Activated CD8-positive, alpha-beta memory T cell treated with anti-CD3 and anti-CD28 coated beads, Interleukin-2, amount 10 ng/mL, durations not matched to agents 7 days and 5 days (primary cell): ENCODE data around the gene PRAMEF12. TPM values are rescaled to one million over a fixed set of nuclear protein-coding genes. Genes with fewer than 3 reads are reported as not detected.

Source experiments
- ATAC-seq: fragments of 150-1000 bp; cut with Tn5 transposase; one replicate; pipeline ENCODE4 v1.10.0; 2021; ENCODE audit warnings: moderate library complexity
- CTCF ChIA-PET: fragments of 350-600 bp; sonication (Branson Sonifier 250); formaldehyde crosslinking; loops from one replicate; lab custom pipeline; 2021; ENCODE audit warnings: antibody characterized with exemption; lab: Charles Lee
- DNase-seq: peaks from one replicate; pipeline ENCODE4 v3.0.0-alpha.2; 2020
- H3K27ac Mint-ChIP-seq: one replicate; pipeline ENCODE4 v1.8.0; 2021; ENCODE audit warnings: mild to moderate bottlenecking, mixed read lengths
- H3K27me3 Mint-ChIP-seq: one replicate; pipeline ENCODE4 v1.8.0; 2021; ENCODE audit warnings: mixed read lengths
- H3K36me3 Mint-ChIP-seq: one replicate; pipeline ENCODE4 v1.8.0; 2021; ENCODE audit warnings: mild to moderate bottlenecking, mixed read lengths
- H3K4me1 Mint-ChIP-seq: one replicate; pipeline ENCODE4 v1.8.0; 2021; ENCODE audit warnings: mixed read lengths
- H3K4me3 Mint-ChIP-seq: one replicate; pipeline ENCODE4 v1.8.0; 2021; ENCODE audit warnings: mild to moderate bottlenecking, moderate library complexity, mixed read lengths
- H3K9me3 Mint-ChIP-seq: one replicate; pipeline ENCODE4 v1.8.0; 2022; ENCODE audit warnings: low read depth, mixed read lengths
- total RNA-seq, 2 experiments: library from RNA; stranded (reverse); gene quantifications; one replicate each; pipeline ENCODE4 v1.2.3, GENCODE V29; 2021

Gene PRAMEF12
- total RNA-seq, 2 experiments from 2014 or later, result not detected

GRCh38 chr1:12757836-12758235 lies 15.7 kb upstream of the PRAMEF12 start:
- no peak overlapping the region for H3K4me3 Mint-ChIP-seq

GRCh38 chr1:12760256-12760795 lies 13.2 kb upstream of the PRAMEF12 start:
- Mint-ChIP-seq H3K4me1 (no peaks in the 10 kb centered on the region), H3K4me3 (no peak overlapping the region), H3K27me3 (peaks cover 7% of the 10 kb centered on the region), H3K36me3 (no peaks in the 10 kb centered on the region), H3K9me3 (no peaks in the 10 kb centered on the region), H3K27ac (no peak overlapping the region)
- DNase-seq (no peak), ATAC-seq (no peak)
- CTCF ChIA-PET, result no interaction called here

More at GRCh38 chr1:12757836-12758235, 15.7 kb upstream of the PRAMEF12 start:
- ATAC-seq (no peak), DNase-seq (no peak)
- CTCF ChIA-PET, result no interaction called here
- no peaks in the 10 kb centered on the region for H3K4me1 Mint-ChIP-seq
- peaks cover 14% of the 10 kb centered on the region for H3K27me3 Mint-ChIP-seq
- no peaks in the 10 kb centered on the region for H3K36me3 Mint-ChIP-seq
- H3K27ac Mint-ChIP-seq, result no peak overlapping the region
- no peaks in the 10 kb centered on the region for H3K9me3 Mint-ChIP-seq

GRCh38 chr1:12761781-12762180 lies 11.8 kb upstream of the PRAMEF12 start:
- CTCF ChIA-PET, result no interaction called here
- DNase-seq, result no peak

GRCh38 chr1:12762766-12763165 lies 10.8 kb upstream of the PRAMEF12 start:
- Mint-ChIP-seq H3K27ac (no peak overlapping the region), H3K9me3 (no peaks in the 10 kb centered on the region), H3K36me3 (no peaks in the 10 kb centered on the region), H3K27me3 (peaks cover 17% of the 10 kb centered on the region), H3K4me3 (no peak overlapping the region), H3K4me1 (no peaks in the 10 kb centered on the region)
- no peak for ATAC-seq
- CTCF ChIA-PET, result no interaction called here
- DNase-seq, result no peak

More at GRCh38 chr1:12761781-12762180, 11.8 kb upstream of the PRAMEF12 start:
- no peak for ATAC-seq
- no peaks in the 10 kb centered on the region for H3K9me3 Mint-ChIP-seq
- no peak overlapping the region for H3K4me3 Mint-ChIP-seq
- no peak overlapping the region for H3K27ac Mint-ChIP-seq
- no peaks in the 10 kb centered on the region for H3K4me1 Mint-ChIP-seq
- H3K36me3 Mint-ChIP-seq, result no peaks in the 10 kb centered on the region
- H3K27me3 Mint-ChIP-seq, result peaks cover 11% of the 10 kb centered on the region

DNA sequence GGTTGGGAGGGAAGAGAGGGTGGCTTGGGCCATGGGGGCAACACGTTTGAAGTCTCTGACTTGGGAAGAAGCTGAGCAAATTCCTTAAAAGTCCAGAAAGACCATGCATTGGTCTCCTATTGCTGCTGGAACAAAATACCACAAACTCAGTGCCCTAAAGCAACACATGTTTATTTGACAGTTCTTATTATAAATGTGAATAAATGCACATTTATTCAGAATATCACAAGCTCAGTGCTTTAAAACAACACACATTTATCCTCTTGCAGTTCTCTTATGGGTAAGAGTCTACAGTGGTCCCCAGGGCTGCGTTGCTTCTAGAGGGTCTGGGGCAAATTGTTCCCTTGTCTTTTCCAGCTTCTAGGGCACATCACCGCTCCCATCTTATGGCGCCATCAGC lies 10.1 kb upstream of the PRAMEF12 start:
- ATAC-seq, result no peak
- Mint-ChIP-seq H3K27me3 (peaks cover 21% of the 10 kb centered on the region), H3K27ac (no peak overlapping the region), H3K36me3 (no peaks in the 10 kb centered on the region), H3K9me3 (no peaks in the 10 kb centered on the region), H3K4me3 (no peak overlapping the region), H3K4me1 (no peaks in the 10 kb centered on the region)
- no peak for DNase-seq
- CTCF ChIA-PET, result no interaction called here

DNA sequence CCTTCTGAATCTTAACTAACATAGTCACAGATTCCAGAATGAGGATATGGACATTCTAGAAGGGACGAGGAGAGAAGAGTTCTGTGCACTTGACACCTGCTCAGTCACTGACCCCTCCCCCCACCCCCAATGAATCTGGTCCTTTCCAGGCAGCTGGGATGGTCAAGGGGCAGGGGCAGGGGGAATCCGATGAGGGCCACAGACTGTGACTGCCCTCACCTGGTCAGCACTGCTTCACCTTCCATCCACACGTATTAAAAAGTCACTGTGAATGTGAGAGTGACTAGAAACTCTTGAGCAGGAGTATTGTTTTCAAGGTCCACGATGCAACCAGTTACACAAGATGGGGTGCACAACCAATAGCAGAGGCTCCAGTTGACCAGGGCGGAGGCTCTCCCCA lies 9.5 kb upstream of the PRAMEF12 start:
- Mint-ChIP-seq H3K27me3 (peaks cover 21% of the 10 kb centered on the region), H3K36me3 (no peaks in the 10 kb centered on the region), H3K27ac (no peak overlapping the region), H3K4me3 (no peak overlapping the region), H3K4me1 (no peaks in the 10 kb centered on the region), H3K9me3 (no peaks in the 10 kb centered on the region)
- ATAC-seq (no peak), DNase-seq (no peak)
- CTCF ChIA-PET, result interaction anchor here (0.9 kb wide), 1 partner anchor 20 kb away, joined by 3 read pairs; no protein-coding TSS in a partner anchor

- CTCF ChIA-PET, result no interaction called here
- H3K4me1 Mint-ChIP-seq, result no peaks in the 10 kb centered on the region
- H3K4me3 Mint-ChIP-seq, result no peak overlapping the region
- H3K27ac Mint-ChIP-seq, result no peak overlapping the region
- no peaks in the 10 kb centered on the region for H3K9me3 Mint-ChIP-seq
- no peaks in the 10 kb centered on the region for H3K36me3 Mint-ChIP-seq
- peaks cover 27% of the 10 kb centered on the region for H3K27me3 Mint-ChIP-seq
- DNase-seq (no peak), ATAC-seq (no peak)
Observed at GRCh38 chr1:12769031-12769430, 4.5 kb upstream of the PRAMEF12 start.

DNA sequence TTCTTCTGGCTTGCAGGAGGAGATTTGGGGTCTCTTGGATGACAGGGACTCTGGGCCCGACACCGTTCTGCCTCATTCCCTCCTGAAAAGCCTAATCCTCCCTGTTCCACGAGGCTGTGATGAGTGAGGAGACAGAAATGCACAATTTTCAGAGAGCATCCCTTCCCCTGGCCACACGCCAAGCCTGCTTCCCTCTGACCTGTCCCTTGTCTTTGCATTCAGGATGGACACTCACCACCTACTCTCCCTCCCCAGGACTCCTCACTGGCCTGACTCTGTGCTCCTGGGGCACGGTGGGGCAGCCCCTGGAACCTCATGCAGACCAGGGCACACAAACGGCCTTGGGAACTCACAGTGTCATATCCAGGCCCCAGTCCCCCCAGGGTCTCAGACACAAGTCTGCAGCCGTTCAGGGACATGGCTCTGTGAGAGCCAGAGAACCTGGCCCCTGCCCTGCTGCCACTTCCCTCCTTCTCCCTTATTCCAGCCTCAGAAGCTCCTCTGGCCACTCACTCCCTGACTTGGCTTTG lies 3.5 kb upstream of the PRAMEF12 start:
- Mint-ChIP-seq H3K27ac (no peak overlapping the region), H3K9me3 (no peaks in the 10 kb centered on the region), H3K4me1 (no peaks in the 10 kb centered on the region), H3K27me3 (peaks cover 27% of the 10 kb centered on the region), H3K36me3 (no peaks in the 10 kb centered on the region), H3K4me3 (no peak overlapping the region)
- DNase-seq, result no peak
- CTCF ChIA-PET, result no interaction called here
- no peak for ATAC-seq

DNA sequence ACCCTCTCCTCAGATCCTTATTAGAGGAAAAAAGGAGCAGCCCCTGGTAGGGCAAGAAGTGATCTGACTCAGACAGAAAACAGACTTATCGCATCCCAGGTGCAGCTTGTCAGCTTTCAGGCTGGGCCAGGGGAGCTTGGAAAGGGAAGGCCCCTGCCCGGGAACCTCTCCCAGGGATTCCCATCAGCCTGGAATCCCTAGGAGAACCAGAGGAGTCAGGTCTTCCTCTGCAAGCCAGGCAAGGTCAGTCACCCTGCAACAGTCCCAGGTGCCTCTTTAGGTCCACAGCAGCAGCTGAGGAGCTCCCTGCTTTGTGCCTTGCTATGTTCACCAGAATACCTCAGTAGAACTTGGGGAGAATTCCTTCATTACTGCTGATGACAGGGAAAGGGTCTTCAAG lies 2.9 kb upstream of the PRAMEF12 start:
- peaks cover 27% of the 10 kb centered on the region for H3K27me3 Mint-ChIP-seq
- no peak overlapping the region for H3K4me3 Mint-ChIP-seq
- H3K27ac Mint-ChIP-seq, result no peak overlapping the region
- ATAC-seq (no peak), DNase-seq (no peak)
- H3K9me3 Mint-ChIP-seq, result no peaks in the 10 kb centered on the region
- CTCF ChIA-PET, result no interaction called here
- H3K36me3 Mint-ChIP-seq, result no peaks in the 10 kb centered on the region
- no peaks in the 10 kb centered on the region for H3K4me1 Mint-ChIP-seq

DNA sequence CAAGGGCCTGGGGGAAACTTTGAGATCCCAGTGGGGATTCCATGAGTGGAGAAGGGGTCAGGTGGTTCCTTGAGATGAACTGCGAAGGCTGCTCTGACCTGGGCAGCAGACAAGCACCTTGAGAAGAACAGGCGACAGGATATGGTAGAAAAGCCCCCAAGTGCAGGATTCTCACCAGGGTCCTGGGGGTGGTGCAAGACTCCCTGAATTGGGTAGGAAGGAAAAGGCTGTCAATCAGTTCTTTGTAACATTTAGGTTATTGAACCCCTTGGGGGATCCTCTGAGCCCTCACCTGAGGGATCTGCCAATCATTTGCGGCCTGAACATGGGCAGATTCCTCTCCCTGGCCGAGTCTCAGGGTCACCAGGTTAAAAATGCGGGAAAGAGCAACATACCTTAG lies 2.4 kb upstream of the PRAMEF12 start:
- no peak for DNase-seq
- CTCF ChIA-PET, result no interaction called here
- no peak overlapping the region for H3K27ac Mint-ChIP-seq
- no peaks in the 10 kb centered on the region for H3K4me1 Mint-ChIP-seq
- H3K36me3 Mint-ChIP-seq, result no peaks in the 10 kb centered on the region
- H3K9me3 Mint-ChIP-seq, result no peaks in the 10 kb centered on the region
- no peak for ATAC-seq
- peaks cover 23% of the 10 kb centered on the region for H3K27me3 Mint-ChIP-seq
- H3K4me3 Mint-ChIP-seq, result no peak overlapping the region

DNA sequence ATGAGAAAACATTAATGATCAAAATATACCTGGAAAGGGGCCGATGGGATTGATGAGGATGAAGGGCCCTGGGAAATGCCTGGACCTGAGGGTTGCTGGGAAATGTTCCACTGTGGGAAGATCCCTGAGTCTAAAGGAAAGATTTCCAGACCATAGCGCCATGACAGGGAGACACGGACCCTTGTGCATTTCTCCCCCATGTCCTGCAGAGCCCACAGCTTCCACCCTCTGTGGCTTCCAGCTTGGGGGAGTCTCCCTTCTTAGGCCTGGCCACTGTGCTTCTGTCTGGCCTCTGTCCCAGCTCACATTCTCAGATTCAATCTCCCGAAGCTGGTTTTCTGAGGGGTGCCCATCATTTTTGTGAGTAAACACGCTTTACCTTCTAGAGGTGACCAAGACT lies 1.0 kb upstream of the PRAMEF12 start:
- H3K36me3 Mint-ChIP-seq, result no peaks in the 10 kb centered on the region
- DNase-seq, result no peak
- H3K4me3 Mint-ChIP-seq, result no peak overlapping the region
- CTCF ChIA-PET, result no interaction called here
- ATAC-seq, result no peak
- H3K9me3 Mint-ChIP-seq, result no peaks in the 10 kb centered on the region
- H3K27me3 Mint-ChIP-seq, result peaks cover 15% of the 10 kb centered on the region
- H3K27ac Mint-ChIP-seq, result no peak overlapping the region
- H3K4me1 Mint-ChIP-seq, result no peaks in the 10 kb centered on the region

DNA sequence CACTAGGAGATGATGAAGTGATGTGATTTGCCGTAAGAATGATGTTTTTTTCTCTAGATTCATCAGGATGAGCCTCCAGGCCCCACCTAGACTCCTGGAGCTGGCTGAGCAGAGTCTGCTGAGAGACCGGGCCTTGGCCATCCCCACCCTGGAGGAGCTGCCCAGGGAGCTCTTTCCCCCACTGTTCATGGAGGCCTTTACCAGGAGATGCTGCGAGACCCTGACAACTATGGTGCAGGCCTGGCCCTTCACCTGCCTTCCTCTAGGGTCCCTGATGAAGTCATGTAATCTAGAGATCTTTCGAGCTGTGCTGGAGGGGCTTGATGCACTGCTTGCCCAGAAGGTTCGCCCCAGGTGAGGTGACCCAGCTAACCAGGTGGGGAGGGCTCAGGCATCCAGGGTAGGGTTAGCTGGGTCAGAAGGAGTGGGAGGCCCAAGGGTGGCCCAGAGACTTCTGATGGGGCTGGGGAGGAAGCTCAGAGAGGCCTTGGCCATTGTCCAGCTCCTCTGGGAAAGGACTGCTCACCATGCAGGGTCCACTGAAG lies 1.3 kb downstream of the PRAMEF12 start:
- DNase-seq (no peak), ATAC-seq (no peak)
- H3K36me3 Mint-ChIP-seq, result no peaks in the 10 kb centered on the region
- H3K27me3 Mint-ChIP-seq, result peaks cover 14% of the 10 kb centered on the region
- H3K9me3 Mint-ChIP-seq, result no peaks in the 10 kb centered on the region
- no peaks in the 10 kb centered on the region for H3K4me1 Mint-ChIP-seq
- CTCF ChIA-PET, result interaction anchor here (1.1 kb wide), 1 partner anchor 116 kb away, joined by 3 read pairs; no protein-coding TSS in a partner anchor
- H3K4me3 Mint-ChIP-seq, result no peak overlapping the region
- H3K27ac Mint-ChIP-seq, result no peak overlapping the region

DNA sequence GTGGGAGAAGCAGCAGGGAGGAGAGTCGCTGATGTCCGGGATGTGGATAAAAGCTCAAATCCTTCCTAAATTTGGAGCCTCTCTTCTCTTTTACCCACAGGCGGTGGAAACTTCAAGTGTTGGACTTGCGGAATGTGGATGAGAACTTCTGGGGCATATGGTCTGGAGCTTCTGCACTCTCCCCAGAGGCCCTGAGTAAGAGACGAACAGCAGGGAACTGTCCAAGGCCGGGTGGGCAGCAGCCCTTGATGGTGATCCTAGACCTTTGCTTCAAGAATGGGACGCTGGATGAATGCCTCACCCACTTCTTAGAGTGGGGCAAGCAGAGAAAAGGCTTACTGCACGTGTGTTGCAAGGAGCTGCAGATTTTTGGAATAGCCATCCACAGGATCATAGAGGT lies 1.9 kb downstream of the PRAMEF12 start:
- no peak for ATAC-seq
- no peak overlapping the region for H3K4me3 Mint-ChIP-seq
- no peaks in the 10 kb centered on the region for H3K9me3 Mint-ChIP-seq
- H3K27me3 Mint-ChIP-seq, result peaks cover 13% of the 10 kb centered on the region
- no peak for DNase-seq
- CTCF ChIA-PET, result interaction anchor here (1.1 kb wide), 1 partner anchor 117 kb away, joined by 3 read pairs; no protein-coding TSS in a partner anchor
- no peak overlapping the region for H3K27ac Mint-ChIP-seq
- H3K36me3 Mint-ChIP-seq, result no peaks in the 10 kb centered on the region
- no peaks in the 10 kb centered on the region for H3K4me1 Mint-ChIP-seq

- no peaks in the 10 kb centered on the region for H3K9me3 Mint-ChIP-seq
- peaks cover 9% of the 10 kb centered on the region for H3K27me3 Mint-ChIP-seq
- no peak overlapping the region for H3K4me3 Mint-ChIP-seq
- no peaks in the 10 kb centered on the region for H3K4me1 Mint-ChIP-seq
- CTCF ChIA-PET, result no interaction called here
- no peaks in the 10 kb centered on the region for H3K36me3 Mint-ChIP-seq
- no peak overlapping the region for H3K27ac Mint-ChIP-seq
- no peak for DNase-seq
- ATAC-seq, result no peak
Observed at GRCh38 chr1:12776801-12777557, 3.4 kb downstream of the PRAMEF12 start.
